ENCODE results near the gene TTLL8.

DNA sequence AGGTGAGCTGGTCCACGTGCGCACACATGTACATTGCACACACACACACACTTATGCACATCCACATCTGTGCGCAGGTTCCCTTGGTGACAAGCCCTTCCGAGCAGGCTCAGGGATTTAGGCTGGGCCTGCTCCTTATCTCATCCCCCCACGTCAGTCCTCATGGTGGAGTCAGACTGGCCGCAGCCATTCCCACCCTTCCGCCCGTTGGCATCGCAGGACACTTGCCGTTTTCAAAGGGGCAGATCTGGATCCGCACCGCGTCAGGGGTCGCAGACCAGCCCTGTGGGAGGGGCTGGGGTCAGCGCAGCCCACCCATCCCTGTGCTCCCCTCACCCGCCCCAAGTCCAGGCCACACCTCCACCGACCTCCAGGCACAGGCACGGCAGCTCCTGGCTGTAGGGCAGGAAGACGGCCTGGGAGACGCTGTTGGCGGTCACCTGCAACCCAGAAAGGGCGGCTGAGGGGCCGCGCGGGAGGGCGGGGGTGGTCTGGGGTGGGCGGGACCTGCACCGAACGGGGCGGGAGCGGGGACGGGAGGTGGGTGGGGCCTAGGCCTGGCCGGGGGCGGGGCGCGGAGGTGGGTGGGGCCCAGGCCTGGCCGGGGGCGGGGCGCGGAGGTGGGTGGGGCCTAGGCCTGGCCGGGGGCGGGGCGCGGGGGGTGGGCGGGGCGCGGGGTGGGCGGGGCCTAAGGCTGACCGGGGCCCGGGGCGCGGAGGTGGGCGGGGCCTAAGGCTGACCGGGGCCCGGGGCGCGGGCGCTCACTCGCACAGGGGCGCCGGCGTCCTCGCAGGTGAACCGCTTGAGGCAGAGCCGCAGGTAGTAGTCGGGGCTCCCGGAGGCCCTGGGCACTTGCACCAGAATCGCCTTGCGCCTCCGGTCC is 58.8 kb downstream of the TTLL8 start:
- no peak for TF ChIP-seq MYNN (tag by site-specific recombination; IDR thresholded peaks at IDR 0.05; ENCODE audit: borderline replicate concordance)
- no peak for TF ChIP-seq ZNF670 (tag by site-specific recombination; IDR thresholded peaks at IDR 0.05; ENCODE audit: low read depth)
- TF ChIP-seq, protein P1, sequence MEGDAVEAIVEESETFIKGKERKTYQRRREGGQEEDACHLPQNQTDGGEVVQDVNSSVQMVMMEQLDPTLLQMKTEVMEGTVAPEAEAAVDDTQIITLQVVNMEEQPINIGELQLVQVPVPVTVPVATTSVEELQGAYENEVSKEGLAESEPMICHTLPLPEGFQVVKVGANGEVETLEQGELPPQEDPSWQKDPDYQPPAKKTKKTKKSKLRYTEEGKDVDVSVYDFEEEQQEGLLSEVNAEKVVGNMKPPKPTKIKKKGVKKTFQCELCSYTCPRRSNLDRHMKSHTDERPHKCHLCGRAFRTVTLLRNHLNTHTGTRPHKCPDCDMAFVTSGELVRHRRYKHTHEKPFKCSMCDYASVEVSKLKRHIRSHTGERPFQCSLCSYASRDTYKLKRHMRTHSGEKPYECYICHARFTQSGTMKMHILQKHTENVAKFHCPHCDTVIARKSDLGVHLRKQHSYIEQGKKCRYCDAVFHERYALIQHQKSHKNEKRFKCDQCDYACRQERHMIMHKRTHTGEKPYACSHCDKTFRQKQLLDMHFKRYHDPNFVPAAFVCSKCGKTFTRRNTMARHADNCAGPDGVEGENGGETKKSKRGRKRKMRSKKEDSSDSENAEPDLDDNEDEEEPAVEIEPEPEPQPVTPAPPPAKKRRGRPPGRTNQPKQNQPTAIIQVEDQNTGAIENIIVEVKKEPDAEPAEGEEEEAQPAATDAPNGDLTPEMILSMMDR (tag by site-specific recombination; IDR thresholded peaks at IDR 0.05), result no peak
- no peak for TF ChIP-seq ZNF768 (tag by site-specific recombination; IDR thresholded peaks at IDR 0.05)
- TF ChIP-seq, protein P2, sequence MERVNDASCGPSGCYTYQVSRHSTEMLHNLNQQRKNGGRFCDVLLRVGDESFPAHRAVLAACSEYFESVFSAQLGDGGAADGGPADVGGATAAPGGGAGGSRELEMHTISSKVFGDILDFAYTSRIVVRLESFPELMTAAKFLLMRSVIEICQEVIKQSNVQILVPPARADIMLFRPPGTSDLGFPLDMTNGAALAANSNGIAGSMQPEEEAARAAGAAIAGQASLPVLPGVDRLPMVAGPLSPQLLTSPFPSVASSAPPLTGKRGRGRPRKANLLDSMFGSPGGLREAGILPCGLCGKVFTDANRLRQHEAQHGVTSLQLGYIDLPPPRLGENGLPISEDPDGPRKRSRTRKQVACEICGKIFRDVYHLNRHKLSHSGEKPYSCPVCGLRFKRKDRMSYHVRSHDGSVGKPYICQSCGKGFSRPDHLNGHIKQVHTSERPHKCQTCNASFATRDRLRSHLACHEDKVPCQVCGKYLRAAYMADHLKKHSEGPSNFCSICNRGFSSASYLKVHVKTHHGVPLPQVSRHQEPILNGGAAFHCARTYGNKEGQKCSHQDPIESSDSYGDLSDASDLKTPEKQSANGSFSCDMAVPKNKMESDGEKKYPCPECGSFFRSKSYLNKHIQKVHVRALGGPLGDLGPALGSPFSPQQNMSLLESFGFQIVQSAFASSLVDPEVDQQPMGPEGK (tag by site-specific recombination; IDR thresholded peaks at IDR 0.05), result no peak
- TF ChIP-seq, protein P3, sequence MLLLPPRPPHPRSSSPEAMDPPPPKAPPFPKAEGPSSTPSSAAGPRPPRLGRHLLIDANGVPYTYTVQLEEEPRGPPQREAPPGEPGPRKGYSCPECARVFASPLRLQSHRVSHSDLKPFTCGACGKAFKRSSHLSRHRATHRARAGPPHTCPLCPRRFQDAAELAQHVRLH (tag by site-specific recombination; IDR thresholded peaks at IDR 0.05), result no peak
- TF ChIP-seq GFI1B (tag by site-specific recombination; IDR thresholded peaks at IDR 0.05), result no peak
- TF ChIP-seq ZBTB21 (tag by site-specific recombination; IDR thresholded peaks at IDR 0.05), result no peak
- no peak for TF ChIP-seq ZSCAN16 (tag by site-specific recombination; IDR thresholded peaks at IDR 0.05)
- no peak for TF ChIP-seq ZNF747 (tag by site-specific recombination; IDR thresholded peaks at IDR 0.05)
- no peak for TF ChIP-seq ZFHX2 (tag by site-specific recombination; conservative IDR thresholded peaks at IDR 0.05)
- no peak for TF ChIP-seq ZNF175 (tag by site-specific recombination; IDR thresholded peaks at IDR 0.05)
- TF ChIP-seq YY1 (tag by site-specific recombination; IDR thresholded peaks at IDR 0.05), result no peak
- TF ChIP-seq, protein P4, sequence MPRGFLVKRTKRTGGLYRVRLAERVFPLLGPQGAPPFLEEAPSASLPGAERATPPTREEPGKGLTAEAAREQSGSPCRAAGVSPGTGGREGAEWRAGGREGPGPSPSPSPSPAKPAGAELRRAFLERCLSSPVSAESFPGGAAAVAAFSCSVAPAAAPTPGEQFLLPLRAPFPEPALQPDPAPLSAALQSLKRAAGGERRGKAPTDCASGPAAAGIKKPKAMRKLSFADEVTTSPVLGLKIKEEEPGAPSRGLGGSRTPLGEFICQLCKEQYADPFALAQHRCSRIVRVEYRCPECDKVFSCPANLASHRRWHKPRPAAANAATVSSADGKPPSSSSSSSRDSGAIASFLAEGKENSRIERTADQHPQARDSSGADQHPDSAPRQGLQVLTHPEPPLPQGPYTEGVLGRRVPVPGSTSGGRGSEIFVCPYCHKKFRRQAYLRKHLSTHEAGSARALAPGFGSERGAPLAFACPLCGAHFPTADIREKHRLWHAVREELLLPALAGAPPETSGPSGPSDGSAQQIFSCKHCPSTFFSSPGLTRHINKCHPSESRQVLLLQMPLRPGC (tag by site-specific recombination; IDR thresholded peaks at IDR 0.05), result no peak

Measured in HEK293 (cell line).